Endothelial cell of umbilical vein (primary cell): ENCODE measurements around the gene CAMTA1. TPM values are rescaled to one million over a fixed set of nuclear protein-coding genes. Genes with fewer than 3 reads are reported as not detected.

Experiments used
- BruUV-seq: library from RNA; stranded (reverse); fragments of 400-500 nt; replicated peaks from 2 replicates; lab custom pipeline; 2021; lab: Mats Ljungman, UMichigan
- CTCF ChIA-PET: fragments of 300-600, 350-600 bp; sonication (Branson Sonifier 250); formaldehyde crosslinking; loops from one replicate; lab custom pipeline; 2021; ENCODE audit warnings: antibody characterized with exemption, inconsistent platforms; lab: Charles Lee
- POLR2A ChIA-PET: fragments of 300-600, 350-600 bp; sonication (Branson Sonifier 250); formaldehyde crosslinking; loops from one replicate; lab custom pipeline; 2021; ENCODE audit warnings: antibody characterized with exemption, inconsistent platforms; lab: Charles Lee
- DNase-seq: peaks from one replicate; pipeline ENCODE4 v3.0.0-alpha.2; 2011; ENCODE audit warnings: low read depth, low spot score
- FAIRE-seq: peaks from 2 replicates; lab custom pipeline; 2011; peaks lifted over from hg19 to GRCh38; lab: Jason Lieb, UNC
- H2AFZ ChIP-seq: 2 replicates; pipeline ENCODE4 v1.6.0; 2012; ENCODE audit warnings: low read depth, low read length, control low read depth, inconsistent platforms
- H3K27ac ChIP-seq: 2 replicates; pipeline ENCODE4 v1.5.1; 2011; ENCODE audit warnings: low read depth, mild to moderate bottlenecking, control low read depth, low read length, moderate library complexity; ENCODE audit not compliant: insufficient read depth
- H3K27me3 ChIP-seq, 2 experiments: 2 replicates each; pipeline versions ENCODE4 v1.6.0 to v1.6.1; 2011; ENCODE audit warnings: low read length in 2 of 2, mixed read lengths in 1 of 2; ENCODE audit not compliant: control insufficient read depth in 2 of 2, insufficient read depth in 2 of 2
- H3K36me3 ChIP-seq, 2 experiments: 2 replicates in 1 of 2; 3 replicates in 1 of 2; pipeline ENCODE4 v1.5.1; 2011; ENCODE audit warnings: low read length in 2 of 2, mild to moderate bottlenecking in 1 of 2, moderate library complexity in 1 of 2; ENCODE audit not compliant: control insufficient read depth in 2 of 2, insufficient read depth in 2 of 2; ENCODE audit errors: extremely low read depth in 1 of 2
- H3K4me1 ChIP-seq: 3 replicates; pipeline ENCODE4 v1.5.1; 2011; ENCODE audit warnings: mild to moderate bottlenecking, low read length; ENCODE audit not compliant: control insufficient read depth, insufficient read depth; ENCODE audit errors: extremely low read depth
- H3K4me2 ChIP-seq: 2 replicates; pipeline ENCODE4 v1.6.1; 2011; ENCODE audit warnings: low read length, control low read depth, mixed read lengths; ENCODE audit not compliant: insufficient read depth
- H3K4me3 ChIP-seq, 3 experiments: fragments of 200-600 bp in 1 of 3; sonication (generic), shearing (Covaris generic) in 1 of 3; replicated peaks in 1 of 3; 2 replicates each; pipeline ENCODE4 v1.5.1; 2011 to 2016; ENCODE audit warnings: control low read depth in 3 of 3, low read length in 3 of 3, mild to moderate bottlenecking in 2 of 3, inconsistent platforms in 1 of 3, low read depth in 1 of 3, moderate library complexity in 1 of 3; ENCODE audit not compliant: insufficient read depth in 1 of 3
- H3K79me2 ChIP-seq: 2 replicates; pipeline ENCODE4 v1.6.0; 2012; ENCODE audit warnings: low read length, inconsistent platforms; ENCODE audit not compliant: control insufficient read depth, insufficient read depth
- H3K9ac ChIP-seq: replicated peaks from 2 replicates; pipeline ENCODE3; 2011; ENCODE audit warnings: low read length, control low read depth; ENCODE audit not compliant: insufficient read depth; ENCODE audit errors: extremely low read depth
- H3K9me1 ChIP-seq: replicated peaks from 3 replicates; pipeline ENCODE4 v1.6.0; 2011; ENCODE audit warnings: mild to moderate bottlenecking, low read length; ENCODE audit not compliant: control insufficient read depth, insufficient read depth; ENCODE audit errors: extremely low read depth
- H3K9me3 ChIP-seq: replicated peaks from 2 replicates; pipeline ENCODE4 v1.5.1; 2012; ENCODE audit warnings: low read length, inconsistent platforms; ENCODE audit not compliant: control insufficient read depth, insufficient read depth
- H4K20me1 ChIP-seq: replicated peaks from 2 replicates; pipeline ENCODE3; 2011; ENCODE audit warnings: mild to moderate bottlenecking, low read length; ENCODE audit not compliant: control insufficient read depth, insufficient read depth; ENCODE audit errors: extremely low read depth
- CTCF ChIP-seq, 2 donors: IDR thresholded peaks; 1 replicate in 1 of 2; 2 replicates in 1 of 2; pipeline ENCODE4 v1.5.1; 2011; ENCODE audit warnings: low read length in 2 of 2, mild to moderate bottlenecking in 2 of 2, moderate library complexity in 2 of 2, control low read depth in 1 of 2, inconsistent platforms in 1 of 2, low read depth in 1 of 2; ENCODE audit not compliant: insufficient read depth in 1 of 2; ENCODE audit errors: extremely low read depth in 1 of 2
- EZH2 ChIP-seq: IDR thresholded peaks from 2 replicates; pipeline ENCODE4 v1.6.1; 2012; ENCODE audit warnings: borderline replicate concordance, low read depth, mild to moderate bottlenecking, moderate library complexity, low read length, inconsistent platforms; ENCODE audit not compliant: severe bottlenecking
- FOS ChIP-seq: IDR thresholded peaks from 2 replicates; pipeline ENCODE4 v1.6.1; 2011; ENCODE audit warnings: mild to moderate bottlenecking, low read length, moderate library complexity, borderline replicate concordance; ENCODE audit not compliant: insufficient read depth
- GATA2 ChIP-seq: IDR thresholded peaks from 2 replicates; pipeline ENCODE4 v1.7.0; 2011; ENCODE audit warnings: low read depth, mild to moderate bottlenecking, moderate library complexity, mixed read lengths, low read length; ENCODE audit not compliant: insufficient read length, insufficient read depth
- JUN ChIP-seq: IDR thresholded peaks from 2 replicates; pipeline ENCODE4 v1.6.1; 2011; ENCODE audit warnings: borderline replicate concordance, low read depth; ENCODE audit not compliant: insufficient read length, insufficient read depth
- MYC ChIP-seq: IDR thresholded peaks from one replicate; pipeline ENCODE4 v1.6.1; 2011; ENCODE audit warnings: mild to moderate bottlenecking, low read depth, low read length
- POLR2A ChIP-seq: IDR thresholded peaks from 2 replicates; pipeline ENCODE4 v1.6.1; 2012; ENCODE audit warnings: low read depth, mild to moderate bottlenecking, control low read depth, low read length
- POLR2AphosphoS5 ChIP-seq: IDR thresholded peaks from 2 replicates; pipeline ENCODE4 v1.6.1; 2012; ENCODE audit warnings: low read depth, mild to moderate bottlenecking, control low read depth, low read length, moderate library complexity; ENCODE audit not compliant: insufficient read depth
- dilution Hi-C: fragments of 300-500 bp; cut with MboI; formaldehyde crosslinking; loops from one replicate; pipeline ENCODE4 v1.15.0; 2019; ENCODE audit warnings: low sequenced_read_pairs; ENCODE audit not compliant: extremely low pct_ligation_motif_present
- intact Hi-C: fragments of 100-400 bp; cut with micrococcal nuclease; formaldehyde crosslinking; loops from one replicate; pipeline ENCODE4 v1.10.0; 2022
- polyA plus RNA-seq, 4 experiments: library from polyadenylated mRNA; depleted of rRNA in 3 of 4; stranded (reverse) in 3 of 4; unstranded in 1 of 4; fragments of >200 nt; gene quantifications; 2 replicates each; pipeline versions ENCODE4 v1.2.1 to v1.2.3, GENCODE V29; 2011 to 2012; ENCODE audit warnings: missing spikeins in 1 of 4
- total RNA-seq: library from RNA; stranded (reverse); gene quantifications from 2 replicates; pipeline ENCODE4 v1.2.3, GENCODE V29; 2021
- TF ChIP-seq, protein P1 (sequence below): IDR thresholded peaks from 2 replicates; pipeline ENCODE4 v1.6.1; 2011; ENCODE audit not compliant: insufficient read depth, insufficient read length

The CAMTA1 gene
- total and polyA plus RNA-seq, 2 donors (not counting 3 experiments of a cell fraction or from before 2014, with no cell fraction given), result 50.8 to 92.7 TPM

GRCh38 chr1:7257225-7257624 is 472.0 kb downstream of the CAMTA1 start:
- H3K4me3 ChIP-seq, result no peak overlapping the region
- dilution Hi-C loops (no loop called here), intact Hi-C loops (no loop called here)
- H3K36me3 ChIP-seq, result no peaks in the 10 kb centered on the region
- TF ChIP-seq, protein P1, sequence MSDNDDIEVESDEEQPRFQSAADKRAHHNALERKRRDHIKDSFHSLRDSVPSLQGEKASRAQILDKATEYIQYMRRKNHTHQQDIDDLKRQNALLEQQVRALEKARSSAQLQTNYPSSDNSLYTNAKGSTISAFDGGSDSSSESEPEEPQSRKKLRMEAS, result no peak
- TF ChIP-seq JUN, result no peak
- no peak for TF ChIP-seq EZH2
- TF ChIP-seq POLR2A, result no peak
- TF ChIP-seq FOS, result no peak
- TF ChIP-seq POLR2AphosphoS5, result no peak
- no peak for TF ChIP-seq CTCF (IDR thresholded peaks at IDR 0.05; ENCODE audit: extremely low read depth in 1 of 2, insufficient read depth in 1 of 2, low read depth in 1 of 2, low read length in 2 of 2)
- no peak for TF ChIP-seq MYC
- TF ChIP-seq GATA2, result no peak
- BruUV-seq, result no TSS peak
- no peaks in the 10 kb centered on the region for H3K79me2 ChIP-seq
- no peak overlapping the region for H2AFZ ChIP-seq
- CTCF ChIA-PET, result no interaction called here
- FAIRE-seq (no peak), DNase-seq (no peak)
- no peak overlapping the region for H3K4me2 ChIP-seq
- no peaks in the 10 kb centered on the region for H3K27me3 ChIP-seq
- H3K4me1 ChIP-seq, result no peaks in the 10 kb centered on the region
- POLR2A ChIA-PET, result no interaction called here
- H3K9me1 ChIP-seq, result no peaks in the 10 kb centered on the region
- H4K20me1 ChIP-seq, result no peaks in the 10 kb centered on the region
- no peak overlapping the region for H3K27ac ChIP-seq
- no peak overlapping the region for H3K9ac ChIP-seq
- H3K9me3 ChIP-seq, result no peaks in the 10 kb centered on the region
